ENCODE results near the gene CHD1.

The CHD1 gene

GRCh38 chr5:98877600-98877999 lies 51.2 kb downstream of the CHD1 start:
- DNase-seq: no peak
- ChIA-PET CTCF (interaction anchor here (1.6 to 1.8 kb wide), 2 partner anchors 9 to 184 kb away, joined by 3 to 6 read pairs; no protein-coding TSS in a partner anchor), POLR2A (no interaction called here)
- Histone ChIP-seq H3K36me3 (ENCODE audit: control insufficient read depth in 4 of 4, insufficient read depth in 4 of 4, low read length in 3 of 4) (peaks cover 25 to 80% (median 53%) of the 10 kb centered on the region in 4 experiments), H3K9me3 (ENCODE audit: control extremely low read depth in 1 of 5, control insufficient read depth in 4 of 5, insufficient read depth in 2 of 5, low read depth in 1 of 5, low read length in 4 of 5) (no peaks in the 10 kb centered on the region), H3K4me1 (ENCODE audit: control extremely low read depth in 1 of 4, control insufficient read depth in 4 of 4, insufficient read depth in 4 of 4, low read length in 3 of 4) (no peaks in the 10 kb centered on the region), H3K27me3 (replicated peaks in 2 of 5; ENCODE audit: control insufficient read depth in 4 of 5, insufficient read depth in 5 of 5, low read length in 4 of 5) (no peaks in the 10 kb centered on the region), H3K4me3 (ENCODE audit: control insufficient read depth in 1 of 7, extremely low read depth in 1 of 7, insufficient read depth in 4 of 7, low read depth in 2 of 7, low read length in 6 of 7) (no peak overlapping the region), H3K27ac (ENCODE audit: insufficient read depth in 1 of 2, low read depth in 1 of 2, low read length in 2 of 2, poor library complexity in 1 of 2, severe bottlenecking in 2 of 2) (no peak overlapping the region)
- WGBS (ENCODE audit: insufficient coverage): no CpG with 5 or more reads among the region's 2 CpGs

- H3K4me3 ChIP-seq (ENCODE audit: control insufficient read depth in 1 of 7, extremely low read depth in 1 of 7, insufficient read depth in 4 of 7, low read depth in 2 of 7, low read length in 6 of 7): no peak overlapping the region
- WGBS (ENCODE audit: insufficient coverage): 88% methylated on average over 2 of the region's 4 CpGs
- H3K27me3 ChIP-seq (replicated peaks in 2 of 5; ENCODE audit: control insufficient read depth in 4 of 5, insufficient read depth in 5 of 5, low read length in 4 of 5): no peaks in the 10 kb centered on the region
- POLR2A ChIA-PET: no interaction called here
- H3K27ac ChIP-seq (ENCODE audit: insufficient read depth in 1 of 2, low read depth in 1 of 2, low read length in 2 of 2, poor library complexity in 1 of 2, severe bottlenecking in 2 of 2): no peak overlapping the region
- peaks cover 26 to 73% (median 49%) of the 10 kb centered on the region in 4 experiments for H3K36me3 ChIP-seq (ENCODE audit: control insufficient read depth in 4 of 4, insufficient read depth in 4 of 4, low read length in 3 of 4)
- CTCF ChIA-PET: interaction anchor here (1.6 kb wide), 1 partner anchor 187 kb away, joined by 3 read pairs; no protein-coding TSS in a partner anchor
- H3K9me3 ChIP-seq (ENCODE audit: control extremely low read depth in 1 of 5, control insufficient read depth in 4 of 5, insufficient read depth in 2 of 5, low read depth in 1 of 5, low read length in 4 of 5): no peaks in the 10 kb centered on the region
- no peak for DNase-seq
- H3K4me1 ChIP-seq (ENCODE audit: control extremely low read depth in 1 of 4, control insufficient read depth in 4 of 4, insufficient read depth in 4 of 4, low read length in 3 of 4): no peaks in the 10 kb centered on the region
These were observed 56.1 kb downstream of the CHD1 start for GRCh38 chr5:98872674-98873073.

- DNase-seq: no peak
- POLR2A ChIA-PET: no interaction called here
- Histone ChIP-seq H3K9me3 (ENCODE audit: control extremely low read depth in 1 of 5, control insufficient read depth in 4 of 5, insufficient read depth in 2 of 5, low read depth in 1 of 5, low read length in 4 of 5) (no peaks in the 10 kb centered on the region), H3K4me3 (ENCODE audit: control insufficient read depth in 1 of 7, extremely low read depth in 1 of 7, insufficient read depth in 4 of 7, low read depth in 2 of 7, low read length in 6 of 7) (no peak overlapping the region), H3K4me1 (ENCODE audit: control extremely low read depth in 1 of 4, control insufficient read depth in 4 of 4, insufficient read depth in 4 of 4, low read length in 3 of 4) (no peaks in the 10 kb centered on the region), H3K36me3 (ENCODE audit: control insufficient read depth in 4 of 4, insufficient read depth in 4 of 4, low read length in 3 of 4) (peaks cover 28 to 75% (median 42%) of the 10 kb centered on the region in 4 experiments), H3K27me3 (replicated peaks in 2 of 5; ENCODE audit: control insufficient read depth in 4 of 5, insufficient read depth in 5 of 5, low read length in 4 of 5) (no peaks in the 10 kb centered on the region), H3K27ac (ENCODE audit: insufficient read depth in 1 of 2, low read depth in 1 of 2, low read length in 2 of 2, poor library complexity in 1 of 2, severe bottlenecking in 2 of 2) (no peak overlapping the region)
- CTCF ChIA-PET: interaction anchor here (0.7 to 1.4 kb wide), 4 partner anchors 11 to 17 kb away, joined by 3 to 4 read pairs (median 3); no protein-coding TSS in a partner anchor
- 100% methylated on average over 1 of the region's 2 CpGs for WGBS (ENCODE audit: insufficient coverage)
These were observed 63.1 kb downstream of the CHD1 start for GRCh38 chr5:98865690-98866089.

GRCh38 chr5:98847054-98847453 lies 81.8 kb downstream of the CHD1 start:
- no peaks in the 10 kb centered on the region for H3K27me3 ChIP-seq (replicated peaks in 2 of 5; ENCODE audit: control insufficient read depth in 4 of 5, insufficient read depth in 5 of 5, low read length in 4 of 5)
- H3K36me3 ChIP-seq (ENCODE audit: control insufficient read depth in 4 of 4, insufficient read depth in 4 of 4, low read length in 3 of 4): no peaks in the 10 kb centered on the region
- H3K9me3 ChIP-seq (ENCODE audit: control extremely low read depth in 1 of 5, control insufficient read depth in 4 of 5, insufficient read depth in 2 of 5, low read depth in 1 of 5, low read length in 4 of 5): peaks cover 0 to 13% (median 9%) of the 10 kb centered on the region in 5 experiments
- H3K4me3 ChIP-seq (ENCODE audit: control insufficient read depth in 1 of 7, extremely low read depth in 1 of 7, insufficient read depth in 4 of 7, low read depth in 2 of 7, low read length in 6 of 7): no peak overlapping the region
- H3K4me1 ChIP-seq (ENCODE audit: control extremely low read depth in 1 of 4, control insufficient read depth in 4 of 4, insufficient read depth in 4 of 4, low read length in 3 of 4): no peaks in the 10 kb centered on the region
- ChIA-PET POLR2A (no interaction called here), CTCF (no interaction called here)
- 83% methylated on average over 1 of the region's 1 CpG for WGBS (ENCODE audit: insufficient coverage)
- DNase-seq: no peak
- H3K27ac ChIP-seq (ENCODE audit: insufficient read depth in 1 of 2, low read depth in 1 of 2, low read length in 2 of 2, poor library complexity in 1 of 2, severe bottlenecking in 2 of 2): no peak overlapping the region

- ChIA-PET CTCF (no interaction called here), POLR2A (no interaction called here)
- Histone ChIP-seq H3K36me3 (ENCODE audit: control insufficient read depth in 4 of 4, insufficient read depth in 4 of 4, low read length in 3 of 4) (no peaks in the 10 kb centered on the region), H3K4me1 (ENCODE audit: control extremely low read depth in 1 of 4, control insufficient read depth in 4 of 4, insufficient read depth in 4 of 4, low read length in 3 of 4) (no peaks in the 10 kb centered on the region), H3K9me3 (ENCODE audit: control extremely low read depth in 1 of 5, control insufficient read depth in 4 of 5, insufficient read depth in 2 of 5, low read depth in 1 of 5, low read length in 4 of 5) (peaks cover 0 to 13% (median 9%) of the 10 kb centered on the region in 5 experiments), H3K4me3 (ENCODE audit: control insufficient read depth in 1 of 7, extremely low read depth in 1 of 7, insufficient read depth in 4 of 7, low read depth in 2 of 7, low read length in 6 of 7) (no peak overlapping the region), H3K27ac (ENCODE audit: insufficient read depth in 1 of 2, low read depth in 1 of 2, low read length in 2 of 2, poor library complexity in 1 of 2, severe bottlenecking in 2 of 2) (no peak overlapping the region), H3K27me3 (replicated peaks in 2 of 5; ENCODE audit: control insufficient read depth in 4 of 5, insufficient read depth in 5 of 5, low read length in 4 of 5) (no peaks in the 10 kb centered on the region)
- DNase-seq: no peak
- WGBS (ENCODE audit: insufficient coverage): 100% methylated on average over 2 of the region's 3 CpGs
These were observed 82.3 kb downstream of the CHD1 start for GRCh38 chr5:98846520-98846919.

- 95% methylated on average over 8 of the region's 8 CpGs for WGBS (ENCODE audit: insufficient coverage)
- Histone ChIP-seq H3K36me3 (ENCODE audit: control insufficient read depth in 4 of 4, insufficient read depth in 4 of 4, low read length in 3 of 4) (no peaks in the 10 kb centered on the region), H3K27me3 (replicated peaks in 2 of 5; ENCODE audit: control insufficient read depth in 4 of 5, insufficient read depth in 5 of 5, low read length in 4 of 5) (no peaks in the 10 kb centered on the region), H3K27ac (ENCODE audit: insufficient read depth in 1 of 2, low read depth in 1 of 2, low read length in 2 of 2, poor library complexity in 1 of 2, severe bottlenecking in 2 of 2) (no peak overlapping the region), H3K4me3 (ENCODE audit: control insufficient read depth in 1 of 7, extremely low read depth in 1 of 7, insufficient read depth in 4 of 7, low read depth in 2 of 7, low read length in 6 of 7) (no peak overlapping the region), H3K9me3 (ENCODE audit: control extremely low read depth in 1 of 5, control insufficient read depth in 4 of 5, insufficient read depth in 2 of 5, low read depth in 1 of 5, low read length in 4 of 5) (peaks cover 0 to 13% (median 9%) of the 10 kb centered on the region in 5 experiments), H3K4me1 (ENCODE audit: control extremely low read depth in 1 of 4, control insufficient read depth in 4 of 4, insufficient read depth in 4 of 4, low read length in 3 of 4) (no peaks in the 10 kb centered on the region)
- CTCF ChIA-PET: no interaction called here
- POLR2A ChIA-PET: no interaction called here
- DNase-seq: no peak
These were observed 82.9 kb downstream of the CHD1 start for GRCh38 chr5:98845878-98846277.

GRCh38 chr5:98844865-98845264 lies 83.9 kb downstream of the CHD1 start:
- Histone ChIP-seq H3K36me3 (ENCODE audit: control insufficient read depth in 4 of 4, insufficient read depth in 4 of 4, low read length in 3 of 4) (no peaks in the 10 kb centered on the region), H3K27me3 (replicated peaks in 2 of 5; ENCODE audit: control insufficient read depth in 4 of 5, insufficient read depth in 5 of 5, low read length in 4 of 5) (no peaks in the 10 kb centered on the region), H3K9me3 (ENCODE audit: control extremely low read depth in 1 of 5, control insufficient read depth in 4 of 5, insufficient read depth in 2 of 5, low read depth in 1 of 5, low read length in 4 of 5) (peaks cover 0 to 13% (median 9%) of the 10 kb centered on the region in 5 experiments), H3K4me3 (ENCODE audit: control insufficient read depth in 1 of 7, extremely low read depth in 1 of 7, insufficient read depth in 4 of 7, low read depth in 2 of 7, low read length in 6 of 7) (no peak overlapping the region), H3K4me1 (ENCODE audit: control extremely low read depth in 1 of 4, control insufficient read depth in 4 of 4, insufficient read depth in 4 of 4, low read length in 3 of 4) (no peaks in the 10 kb centered on the region), H3K27ac (ENCODE audit: insufficient read depth in 1 of 2, low read depth in 1 of 2, low read length in 2 of 2, poor library complexity in 1 of 2, severe bottlenecking in 2 of 2) (no peak overlapping the region)
- 92% methylated on average over 6 of the region's 6 CpGs for WGBS (ENCODE audit: insufficient coverage)
- POLR2A ChIA-PET: no interaction called here
- CTCF ChIA-PET: no interaction called here
- DNase-seq: no peak

Measured in common myeloid progenitor, CD34-positive (primary cell).